MV-4-11 (cell line): ENCODE data around the gene FOSB.
"Not testable (repeated sequence)": the region's sequence is repeated elsewhere in the genome, so short reads cannot be mapped to it uniquely, and the experiment has no call there.

Source experiments
- DNase-seq: peaks from one replicate; lab custom pipeline; 2025; lab: John Stamatoyannopoulos, UW

The FOSB gene

DNA sequence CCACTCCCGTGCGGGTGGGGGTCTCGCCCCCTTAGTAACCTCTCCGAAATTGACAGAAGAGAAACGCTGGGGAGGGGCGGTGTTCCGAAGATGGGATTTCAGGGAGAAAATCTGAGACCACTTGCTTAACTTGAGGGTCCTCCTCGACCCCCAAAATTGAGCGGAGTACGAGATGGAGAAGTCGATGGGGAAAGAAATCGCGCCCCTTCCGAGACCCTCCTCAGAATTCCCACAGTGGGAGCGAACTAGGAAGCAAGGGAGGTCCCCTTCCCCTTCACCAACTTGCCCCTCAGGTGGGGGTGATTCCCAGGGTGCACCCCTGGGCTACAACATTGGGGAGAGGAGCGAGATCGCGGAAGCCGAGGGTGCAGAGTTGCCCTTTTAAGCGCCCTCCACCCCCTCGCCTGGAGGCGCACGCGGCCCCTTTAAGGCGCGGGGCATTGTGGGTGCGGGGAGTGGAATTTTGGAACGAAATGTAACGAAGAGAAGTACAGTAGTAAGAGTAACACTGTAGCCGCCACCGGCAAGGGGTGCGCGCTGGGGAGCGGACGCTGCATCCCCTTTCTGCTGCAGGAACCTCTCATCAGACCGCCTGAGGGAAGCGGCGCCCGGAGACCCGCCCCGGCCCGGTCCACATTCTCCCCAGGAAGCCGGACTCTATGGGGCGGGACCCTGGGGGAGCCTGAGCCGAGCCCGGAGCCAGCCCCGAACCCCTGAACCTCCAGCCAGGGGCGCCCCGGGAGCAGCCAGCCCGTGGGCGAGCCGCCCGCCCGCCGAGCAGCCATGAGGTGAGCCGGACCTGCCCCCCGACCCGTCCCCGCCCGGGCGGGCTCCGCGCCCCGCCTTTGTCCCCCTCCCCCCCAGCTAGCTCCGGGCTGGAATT is 39.4 kb downstream of the FOSB start, which contains the start of gene VASP:
VASP (plus strand) TSS at position 491 of the 883 bp plus-strand sequence; CDS start at position 784, 293 bp downstream.
- peak; percentile 95 for DNase-seq

DNA sequence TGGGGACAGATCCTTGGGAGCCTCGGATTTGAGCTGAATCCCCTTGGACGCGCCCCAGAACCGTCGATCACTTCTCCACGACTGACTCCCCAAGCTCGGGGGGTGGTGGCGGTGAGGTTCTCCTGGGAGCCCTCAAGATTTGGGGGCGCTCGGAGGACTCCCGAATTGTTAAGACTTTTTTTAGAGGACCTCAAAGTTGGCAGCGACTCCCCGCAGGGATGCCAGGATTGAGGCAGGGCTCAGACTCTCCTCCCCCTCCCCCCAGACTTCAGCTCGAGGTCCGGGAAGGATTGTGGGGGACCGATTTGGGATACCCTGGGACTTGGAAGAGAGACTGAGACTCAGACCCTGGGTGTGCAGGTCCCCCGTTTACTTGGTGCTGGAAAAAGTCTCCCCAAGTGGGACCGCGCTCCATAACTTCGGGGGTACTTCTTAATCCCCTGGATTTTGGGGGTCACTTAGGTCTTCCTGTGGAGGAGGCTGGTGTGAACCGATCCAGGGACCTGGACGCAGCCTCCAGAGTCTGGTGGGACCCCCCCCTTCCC is 40.1 kb downstream of the FOSB start:
- no peak for DNase-seq

DNA sequence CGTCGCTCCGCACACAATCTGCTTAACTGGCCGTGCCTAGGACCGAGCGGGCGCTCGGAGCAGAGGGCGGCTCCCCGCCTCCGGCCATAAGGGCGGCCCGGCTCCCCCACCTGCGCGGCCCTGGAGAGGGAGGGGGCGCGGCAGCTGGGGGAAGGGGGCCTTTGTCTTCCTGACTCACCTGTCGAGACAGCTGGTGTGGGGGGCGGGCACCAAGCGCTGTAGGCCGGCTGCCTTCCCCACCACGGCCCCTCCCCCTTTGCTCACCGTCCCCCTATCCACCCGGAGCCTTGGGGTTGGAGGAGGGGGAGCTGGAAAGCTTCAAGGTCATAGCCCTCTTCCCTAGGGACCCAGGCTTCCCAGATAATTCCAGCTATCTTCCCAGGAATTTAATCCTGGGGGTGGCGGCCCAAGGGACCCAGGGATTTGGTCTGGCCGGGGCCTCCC is 40.6 kb downstream of the FOSB start:
- no peak for DNase-seq

- peak; percentile 87 for DNase-seq
Measured at GRCh38 chr19:45508861-45509691, 41.3 kb downstream of the FOSB start.

GRCh38 chr19:45509692-45510015 is 41.9 kb downstream of the FOSB start:
- no peak for DNase-seq

- DNase-seq, result not testable (repeated sequence)
Measured at GRCh38 chr19:45510352-45510751, 42.6 kb downstream of the FOSB start.

GRCh38 chr19:45511074-45511473 is 43.3 kb downstream of the FOSB start:
- no peak for DNase-seq

GRCh38 chr19:45512881-45513483 is 45.2 kb downstream of the FOSB start:
- no peak for DNase-seq

GRCh38 chr19:45514376-45515051 is 46.7 kb downstream of the FOSB start:
- DNase-seq, result no peak

- DNase-seq, result peak; percentile 98
Measured at GRCh38 chr19:45515081-45515624, 47.4 kb downstream of the FOSB start.

DNA sequence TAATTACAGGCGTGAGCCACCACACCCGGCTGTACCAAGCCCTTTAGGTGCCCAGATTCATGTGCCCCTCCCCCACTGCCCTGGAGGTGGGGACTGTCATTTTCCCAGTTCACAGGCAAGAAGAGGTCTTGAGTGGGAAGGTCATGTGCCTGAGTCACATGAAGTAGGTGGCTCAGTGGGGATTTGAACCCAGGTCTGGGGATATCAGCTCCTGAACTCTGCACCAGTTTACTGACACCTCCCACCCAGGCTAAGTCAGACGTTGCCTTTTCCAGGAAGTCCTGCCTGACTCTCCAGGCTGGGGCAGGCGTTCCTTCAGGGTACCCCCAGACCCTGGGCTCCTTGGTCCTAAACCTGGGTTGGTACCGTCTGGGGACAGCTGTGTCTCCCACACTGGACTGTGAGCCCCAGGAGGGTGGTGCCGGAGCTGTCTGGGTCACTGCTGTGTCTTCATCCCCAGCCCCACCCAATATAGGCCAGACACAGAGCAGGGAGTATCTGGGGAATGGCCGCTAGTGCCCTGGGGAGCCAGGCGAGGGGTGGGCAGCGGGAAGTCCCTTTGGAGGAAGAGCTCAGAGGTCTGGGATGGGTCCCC is 48.1 kb downstream of the FOSB start:
- no peak for DNase-seq

- DNase-seq, result no peak
Measured at GRCh38 chr19:45517238-45517637, 49.4 kb downstream of the FOSB start.

DNA sequence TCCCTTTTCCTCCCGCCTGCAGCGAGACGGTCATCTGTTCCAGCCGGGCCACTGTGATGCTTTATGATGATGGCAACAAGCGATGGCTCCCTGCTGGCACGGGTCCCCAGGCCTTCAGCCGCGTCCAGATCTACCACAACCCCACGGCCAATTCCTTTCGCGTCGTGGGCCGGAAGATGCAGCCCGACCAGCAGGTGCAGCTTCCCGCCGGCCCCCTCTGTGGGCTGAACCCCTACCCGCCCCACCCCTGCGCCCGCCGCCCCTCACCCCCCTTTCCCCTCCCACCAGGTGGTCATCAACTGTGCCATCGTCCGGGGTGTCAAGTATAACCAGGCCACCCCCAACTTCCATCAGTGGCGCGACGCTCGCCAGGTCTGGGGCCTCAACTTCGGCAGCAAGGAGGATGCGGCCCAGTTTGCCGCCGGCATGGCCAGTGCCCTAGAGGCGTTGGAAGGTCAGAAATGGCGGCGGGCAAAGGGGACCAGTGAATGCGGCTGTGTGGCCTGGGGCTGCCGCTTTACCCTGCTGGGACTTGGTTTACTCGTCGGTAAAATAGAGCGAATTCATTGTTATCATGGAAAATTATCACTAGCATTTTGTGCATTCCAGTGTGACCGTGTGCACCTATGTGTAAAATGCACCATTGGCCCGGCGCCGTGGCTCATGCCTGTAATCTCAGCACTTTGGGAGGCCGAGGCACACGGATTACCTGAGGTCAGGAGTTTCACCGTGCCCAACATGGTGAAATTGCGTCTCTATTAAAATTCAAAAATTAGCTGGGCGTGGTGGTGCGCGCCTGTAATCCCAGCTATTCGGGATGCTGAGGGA is 50.1 kb downstream of the FOSB start:
- DNase-seq, result no peak

DNA sequence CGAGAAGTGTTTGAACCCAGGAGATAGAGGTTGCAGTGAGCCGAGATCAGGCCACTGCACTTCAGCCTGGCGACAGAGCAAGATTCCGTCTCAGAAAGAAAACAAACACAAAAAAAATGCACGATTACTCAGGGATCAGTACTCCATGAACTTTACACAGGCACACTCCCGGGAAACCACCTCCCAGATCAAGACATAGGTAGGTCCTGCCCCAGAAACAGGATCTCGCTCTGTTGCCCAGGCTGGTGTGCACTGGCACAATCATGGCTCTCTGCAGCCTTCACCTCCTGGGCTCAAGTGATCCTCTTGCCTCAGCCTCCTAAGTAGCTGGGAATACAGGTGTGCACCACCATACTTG is 50.7 kb downstream of the FOSB start:
- DNase-seq, result no peak

GRCh38 chr19:45522010-45522941 is 54.5 kb downstream of the FOSB start:
- DNase-seq, result no peak

GRCh38 chr19:45523642-45524256 is 56.0 kb downstream of the FOSB start:
- DNase-seq, result peak; percentile 94

DNA sequence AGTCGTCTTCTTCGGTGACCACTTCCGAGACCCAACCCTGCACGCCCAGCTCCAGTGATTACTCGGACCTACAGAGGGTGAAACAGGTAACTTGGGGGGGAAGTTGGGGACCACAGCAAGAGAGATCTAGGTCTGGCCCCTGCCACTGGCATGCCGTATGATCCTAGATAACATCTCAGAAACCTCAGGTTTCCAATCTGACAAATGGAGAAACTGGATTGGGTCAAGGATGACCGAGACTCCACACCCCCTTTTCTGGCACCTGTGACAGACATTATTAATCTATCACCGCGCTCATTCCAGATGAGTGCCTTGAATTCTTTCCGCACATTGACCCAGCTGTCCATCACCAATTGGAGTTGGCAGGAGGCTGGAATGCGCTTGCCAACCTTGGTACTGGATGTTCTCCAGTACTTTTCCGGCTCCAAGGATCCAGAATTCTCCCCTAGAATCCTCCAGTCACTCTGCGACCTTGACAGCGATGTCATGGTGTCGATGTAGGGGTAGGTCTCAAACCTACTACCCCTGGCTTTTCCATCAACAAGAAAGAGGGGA is 56.9 kb downstream of the FOSB start:
- DNase-seq, result no peak
